K562 (cell line): ENCODE data around the gene ZBTB20. TPM values are rescaled to one million over a fixed set of nuclear protein-coding genes. Genes with fewer than 3 reads are reported as not detected.

Source experiments
- ATAC-seq: fragments of 200-7000 bp; cut with Tn5 transposase; 3 replicates; pipeline ENCODE4 v1.9.1; 2020; ENCODE audit warnings: moderate library complexity
- BruUV-seq: library from RNA; stranded (reverse); fragments of 400-500 nt; replicated peaks from 2 replicates; lab custom pipeline; 2021; lab: Mats Ljungman, UMichigan
- CTCF ChIA-PET: fragments of 300-600 bp; formaldehyde crosslinking; extraction: SDS; loops from one replicate; lab custom pipeline; 2021; ENCODE audit warnings: low intra/inter-chr PET ratio; lab: Yijun Ruan, JAX
- POLR2A ChIA-PET: fragments of 300-600, 350-650 bp; sonication (Branson Sonifier 250); formaldehyde crosslinking; extraction: SDS; loops from one replicate; lab custom pipeline; 2021; ENCODE audit warnings: antibody characterized with exemption, inconsistent platforms; lab: Yijun Ruan, JAX
- DNase-seq, 4 experiments: peaks; one replicate each; pipeline versions ENCODE4 v3.0.0 to v3.0.0-alpha.2; 2011 to 2018; ENCODE audit warnings: low spot score in 3 of 4, mixed read lengths in 3 of 4; ENCODE audit errors: extremely low read depth in 1 of 4
- FAIRE-seq: peaks from 2 replicates; lab custom pipeline; 2011; peaks lifted over from hg19 to GRCh38; lab: Jason Lieb, UNC
- H2AFZ ChIP-seq: 2 replicates; pipeline ENCODE4 v1.6.0; 2011; ENCODE audit warnings: low read depth, low read length, control low read depth, inconsistent platforms
- H3K27ac ChIP-seq: fragments of 200-600 bp; 3 replicates; pipeline ENCODE4 v1.8.0; 2011; ENCODE audit warnings: low read depth, mild to moderate bottlenecking, control low read depth, inconsistent platforms, low read length, moderate library complexity, mixed read lengths; ENCODE audit errors: extremely low read depth
- H3K27me3 ChIP-seq, 2 experiments: fragments of 300-600 bp in 1 of 2; 2 replicates in 1 of 2; 3 replicates in 1 of 2; pipeline versions ENCODE4 v1.6.0 to v1.8.0; 2011; ENCODE audit warnings: inconsistent platforms in 2 of 2, low read length in 2 of 2, mild to moderate bottlenecking in 1 of 2, mixed read lengths in 1 of 2, moderate library complexity in 1 of 2; ENCODE audit not compliant: control insufficient read depth in 2 of 2, insufficient read depth in 2 of 2
- H3K36me3 ChIP-seq: fragments of 300-600 bp; 3 replicates; pipeline ENCODE4 v1.8.0; 2011; ENCODE audit warnings: mild to moderate bottlenecking, low read length, inconsistent platforms; ENCODE audit not compliant: control insufficient read depth, insufficient read depth
- H3K4me1 ChIP-seq, 2 experiments: fragments of 200-600 bp in 1 of 2; replicated peaks in 1 of 2; 2 replicates in 1 of 2; 3 replicates in 1 of 2; pipeline versions ENCODE4 v1.5.1 to v1.8.0; 2011; ENCODE audit warnings: inconsistent platforms in 2 of 2, low read length in 2 of 2, mild to moderate bottlenecking in 1 of 2, mixed read lengths in 1 of 2, moderate library complexity in 1 of 2; ENCODE audit not compliant: control insufficient read depth in 2 of 2, insufficient read depth in 2 of 2
- H3K4me2 ChIP-seq: 2 replicates; pipeline ENCODE4 v1.6.1; 2011; ENCODE audit warnings: low read length, control low read depth, inconsistent platforms, mixed read lengths; ENCODE audit not compliant: insufficient read depth
- H3K4me3 ChIP-seq: fragments of 200-600 bp; sonication (generic), shearing (Covaris generic); 2 replicates; pipeline ENCODE4 v1.5.1; 2016; ENCODE audit warnings: control low read depth, inconsistent platforms
- H3K79me2 ChIP-seq: fragments of 200-600 bp; 3 replicates; pipeline ENCODE4 v1.8.0; 2011; ENCODE audit warnings: low read length, inconsistent platforms; ENCODE audit not compliant: control insufficient read depth, insufficient read depth
- H3K9ac ChIP-seq, 2 experiments: 2 replicates each; pipeline versions ENCODE4 v1.6.0 to v1.6.1; 2011; ENCODE audit warnings: low read depth in 2 of 2, low read length in 2 of 2, control low read depth in 1 of 2, inconsistent platforms in 1 of 2, mild to moderate bottlenecking in 1 of 2, mixed read lengths in 1 of 2; ENCODE audit not compliant: insufficient read depth in 1 of 2
- H3K9me1 ChIP-seq: one replicate; pipeline ENCODE4 v1.6.0; 2011; ENCODE audit warnings: inconsistent platforms, mild to moderate bottlenecking, low read length, moderate library complexity; ENCODE audit not compliant: control insufficient read depth, insufficient read depth
- H3K9me3 ChIP-seq: replicated peaks from 2 replicates; pipeline ENCODE4 v1.5.1; 2011; ENCODE audit warnings: low read depth, low read length, inconsistent platforms; ENCODE audit not compliant: control insufficient read depth, insufficient read depth
- H4K20me1 ChIP-seq: replicated peaks from 2 replicates; pipeline ENCODE4 v1.6.1; 2011; ENCODE audit warnings: low read length, inconsistent platforms, mixed read lengths; ENCODE audit not compliant: control insufficient read depth, insufficient read depth
- BMI1 ChIP-seq: fragments of 150-350 bp; IDR thresholded peaks from 2 replicates; pipeline ENCODE4 v1.6.1; 2014; ENCODE audit warnings: low read length
- FOXK1 ChIP-seq: sonication (generic); formaldehyde crosslinking; IDR thresholded peaks from 2 replicates; pipeline ENCODE4 v1.8.0; 2022; ENCODE audit warnings: missing genetic modification reagents, mild to moderate bottlenecking, borderline replicate concordance
- NFE2L1 ChIP-seq: fragments of 450-650 bp; IDR thresholded peaks from 2 replicates; pipeline ENCODE4 v1.6.1; 2016; ENCODE audit warnings: missing genetic modification characterization, low read depth, mild to moderate bottlenecking, missing compliant biosample characterization, moderate library complexity, borderline replicate concordance
- POLR3G ChIP-seq: IDR thresholded peaks from 2 replicates; pipeline ENCODE4 v1.6.1; 2011; ENCODE audit not compliant: insufficient read length, insufficient replicate concordance; ENCODE audit errors: extremely low read depth
- SP2 ChIP-seq: IDR thresholded peaks from 2 replicates; pipeline ENCODE4 v1.6.1; 2011; ENCODE audit warnings: mild to moderate bottlenecking, low read depth, low read length, moderate library complexity; ENCODE audit not compliant: poor library complexity, severe bottlenecking; ENCODE audit errors: extremely low read depth
- ZFP36 ChIP-seq: fragments of 150-350 bp; IDR thresholded peaks from 2 replicates; pipeline ENCODE4 v1.6.1; 2018; ENCODE audit warnings: low read length, low read depth; ENCODE audit not compliant: partially characterized antibody
- ZNF224 ChIP-seq: sonication (generic); formaldehyde crosslinking; IDR thresholded peaks from 2 replicates; pipeline ENCODE4 v1.8.0; 2022; ENCODE audit warnings: mild to moderate bottlenecking, missing genetic modification reagents
- ZNF41 ChIP-seq: fragments of 250-450 bp; sonication (Bioruptor Pico); conservative IDR thresholded peaks from 2 replicates; pipeline ENCODE4 v1.4.0; 2020; ENCODE audit warnings: mild to moderate bottlenecking
- ZNF76 ChIP-seq: fragments of 250-450 bp; sonication (Bioruptor Pico); IDR thresholded peaks from 2 replicates; pipeline ENCODE4 v1.4.0; 2020; ENCODE audit warnings: mild to moderate bottlenecking, moderate library complexity, borderline replicate concordance
- WGBS: fragments of 100-300 bp; shearing (Covaris generic); methylation state at CpG from one replicate; pipeline ENCODE4 v1.1.6; 2016; ENCODE audit warnings: low coverage, mixed read lengths; ENCODE audit not compliant: insufficient coverage; ENCODE audit errors: missing lambda C conversion rate; 5-methylcytosine and 5-hydroxymethylcytosine counted together
- in situ Hi-C: fragments of 300-500 bp; cut with MboI; formaldehyde crosslinking; loops from 4 replicates; pipeline ENCODE4 v1.15.0; 2018; ENCODE audit warnings: inconsistent platforms, mixed read lengths
- intact Hi-C: fragments of 100-400 bp; cut with micrococcal nuclease; formaldehyde crosslinking; loops from 2 replicates; pipeline ENCODE4 v1.14.2; 2022
- polyA plus RNA-seq, 8 experiments: library from polyadenylated mRNA; depleted of rRNA in 4 of 8; stranded (reverse) in 5 of 8; unstranded in 3 of 8; fragments of >200 nt; fragmentation: Nextera tagmentation in 2 of 8; fragmentation: Illumina TruSeq in 1 of 8; extraction: Ambion mirVana in 2 of 8; extraction: Trizol in 1 of 8; gene quantifications; 2 replicates each; pipeline versions ENCODE4 v1.2.1 to v1.2.3, GENCODE V29; 2011 to 2014; ENCODE audit warnings: inconsistent platforms in 1 of 8, missing spikeins in 1 of 8
- total RNA-seq, 7 experiments: library from RNA; depleted of rRNA in 6 of 7; stranded (reverse); fragments of >200 nt in 6 of 7; fragmentation: Illumina TruSeq in 2 of 7; extraction: Trizol in 2 of 7; gene quantifications; 2 replicates each; pipeline versions ENCODE4 v1.2.1 to v1.2.3, GENCODE V29; 2011 to 2021; ENCODE audit warnings: low replicate concordance in 1 of 7
- TF ChIP-seq, protein P1 (sequence below): fragments of 450-650 bp; IDR thresholded peaks from 2 replicates; pipeline ENCODE4 v1.6.1; 2017; ENCODE audit warnings: mild to moderate bottlenecking, moderate library complexity
- TF ChIP-seq, protein P2 (sequence below): fragments of 450-650 bp; IDR thresholded peaks from one replicate; pipeline ENCODE4 v1.6.1; 2018; ENCODE audit warnings: mild to moderate bottlenecking, moderate library complexity; ENCODE audit not compliant: partially characterized antibody
- TF ChIP-seq, protein P3 (sequence below): sonication (generic); formaldehyde crosslinking; IDR thresholded peaks from 2 replicates; pipeline ENCODE4 v1.8.0; 2022; ENCODE audit warnings: missing genetic modification reagents, mild to moderate bottlenecking, borderline replicate concordance

ZBTB20 gene
- total and polyA plus RNA-seq, 9 of the 15 experiments (the other 6 are each of a cell fraction or from before 2014, with no cell fraction given), result 0.17 to 1.7 (median 0.45) TPM

DNA sequence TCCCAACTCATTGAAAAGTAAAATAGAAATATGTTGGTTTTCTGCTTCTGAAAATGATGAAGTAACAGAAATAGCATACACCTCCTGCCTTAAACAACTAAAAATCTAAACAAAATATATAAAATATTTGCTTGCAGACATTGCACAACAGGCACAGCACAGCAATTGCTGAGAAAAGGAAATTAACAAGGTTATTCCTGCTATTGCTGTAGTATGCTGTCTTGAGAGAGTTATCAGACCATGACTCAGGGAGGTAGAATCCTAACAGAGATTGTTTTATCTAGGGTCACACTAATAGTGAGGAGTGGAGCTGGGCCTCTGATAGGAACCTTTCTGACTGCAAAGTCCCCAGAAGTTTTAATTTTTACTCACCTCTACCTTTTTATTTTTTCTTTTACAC is 72.6 kb downstream of the ZBTB20 start (continued):
- TF ChIP-seq, protein P1, sequence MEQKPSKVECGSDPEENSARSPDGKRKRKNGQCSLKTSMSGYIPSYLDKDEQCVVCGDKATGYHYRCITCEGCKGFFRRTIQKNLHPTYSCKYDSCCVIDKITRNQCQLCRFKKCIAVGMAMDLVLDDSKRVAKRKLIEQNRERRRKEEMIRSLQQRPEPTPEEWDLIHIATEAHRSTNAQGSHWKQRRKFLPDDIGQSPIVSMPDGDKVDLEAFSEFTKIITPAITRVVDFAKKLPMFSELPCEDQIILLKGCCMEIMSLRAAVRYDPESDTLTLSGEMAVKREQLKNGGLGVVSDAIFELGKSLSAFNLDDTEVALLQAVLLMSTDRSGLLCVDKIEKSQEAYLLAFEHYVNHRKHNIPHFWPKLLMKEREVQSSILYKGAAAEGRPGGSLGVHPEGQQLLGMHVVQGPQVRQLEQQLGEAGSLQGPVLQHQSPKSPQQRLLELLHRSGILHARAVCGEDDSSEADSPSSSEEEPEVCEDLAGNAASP, result no peak
- TF ChIP-seq NFE2L1 (tag), result no peak
- TF ChIP-seq, protein P2, sequence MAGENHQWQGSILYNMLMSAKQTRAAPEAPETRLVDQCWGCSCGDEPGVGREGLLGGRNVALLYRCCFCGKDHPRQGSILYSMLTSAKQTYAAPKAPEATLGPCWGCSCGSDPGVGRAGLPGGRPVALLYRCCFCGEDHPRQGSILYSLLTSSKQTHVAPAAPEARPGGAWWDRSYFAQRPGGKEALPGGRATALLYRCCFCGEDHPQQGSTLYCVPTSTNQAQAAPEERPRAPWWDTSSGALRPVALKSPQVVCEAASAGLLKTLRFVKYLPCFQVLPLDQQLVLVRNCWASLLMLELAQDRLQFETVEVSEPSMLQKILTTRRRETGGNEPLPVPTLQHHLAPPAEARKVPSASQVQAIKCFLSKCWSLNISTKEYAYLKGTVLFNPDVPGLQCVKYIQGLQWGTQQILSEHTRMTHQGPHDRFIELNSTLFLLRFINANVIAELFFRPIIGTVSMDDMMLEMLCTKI, result no peak
- TF ChIP-seq ZNF41, result no peak

DNA sequence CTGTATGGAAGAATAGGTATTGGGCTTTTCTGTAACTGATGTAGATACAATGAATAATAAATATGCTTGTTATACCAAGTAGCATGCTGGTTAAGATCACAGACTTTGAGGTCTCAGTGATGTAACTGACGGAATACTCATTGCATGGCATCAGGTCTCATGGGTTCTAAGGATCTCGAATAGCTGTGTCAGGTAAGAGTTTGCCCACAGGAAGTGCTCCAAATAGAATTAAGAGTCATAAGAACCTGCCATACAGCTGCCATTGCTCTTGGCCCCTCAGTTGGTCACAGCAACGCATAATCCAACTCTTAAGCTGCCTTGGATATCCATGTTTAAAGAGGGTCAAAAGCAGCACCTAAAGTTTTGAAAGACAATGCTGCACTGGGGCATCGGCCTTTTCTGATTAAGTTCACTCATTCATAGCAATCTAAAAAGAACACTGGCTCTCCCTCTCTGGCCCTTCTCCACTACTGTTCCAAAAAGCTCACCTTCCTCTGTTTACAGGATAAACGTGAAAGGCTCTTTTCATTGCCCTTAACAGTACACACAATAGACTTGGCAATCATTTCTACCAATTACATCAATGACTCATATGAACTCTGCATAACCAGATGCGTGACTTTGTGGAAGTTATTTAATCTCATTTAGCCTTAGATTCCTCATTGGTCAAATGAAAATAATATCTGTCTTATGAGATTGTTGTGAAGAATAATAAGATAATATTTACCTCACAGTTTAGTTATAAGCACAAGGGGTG is 74.6 kb downstream of the ZBTB20 start:
- WGBS, result 11% methylated on average over 6 of the region's 6 CpGs
- Histone ChIP-seq H3K79me2 (no peaks in the 10 kb centered on the region), H3K9ac (no peak overlapping the region), H3K36me3 (no peaks in the 10 kb centered on the region), H2AFZ (no peak overlapping the region), H3K4me3 (no peak overlapping the region), H3K4me1 (no peaks in the 10 kb centered on the region), H3K27ac (no peak overlapping the region), H3K4me2 (no peak overlapping the region), H4K20me1 (no peaks in the 10 kb centered on the region), H3K9me1 (no peaks in the 10 kb centered on the region), H3K27me3 (no peaks in the 10 kb centered on the region), H3K9me3 (no peaks in the 10 kb centered on the region)
- ATAC-seq (no peak), FAIRE-seq (no peak), DNase-seq (no peak)
- in situ Hi-C loops (no loop called here), intact Hi-C loops (no loop called here)
- POLR2A ChIA-PET, result interaction anchor here (0.7 to 0.8 kb wide), 2 partner anchors 21 to 31 kb away, joined by 4 to 5 read pairs; no protein-coding TSS in a partner anchor
- BruUV-seq, result no TSS peak
- CTCF ChIA-PET, result no interaction called here
- TF ChIP-seq SP2 (no peak), BMI1 (no peak), ZNF224 (CRISPR knock-in tag) (no peak), ZNF76 (CRISPR knock-in tag) (no peak), FOXK1 (no peak), ZFP36 (no peak), POLR3G (no peak)
- TF ChIP-seq, protein P3, sequence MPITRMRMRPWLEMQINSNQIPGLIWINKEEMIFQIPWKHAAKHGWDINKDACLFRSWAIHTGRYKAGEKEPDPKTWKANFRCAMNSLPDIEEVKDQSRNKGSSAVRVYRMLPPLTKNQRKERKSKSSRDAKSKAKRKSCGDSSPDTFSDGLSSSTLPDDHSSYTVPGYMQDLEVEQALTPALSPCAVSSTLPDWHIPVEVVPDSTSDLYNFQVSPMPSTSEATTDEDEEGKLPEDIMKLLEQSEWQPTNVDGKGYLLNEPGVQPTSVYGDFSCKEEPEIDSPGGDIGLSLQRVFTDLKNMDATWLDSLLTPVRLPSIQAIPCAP (CRISPR knock-in tag), result no peak
